ENCODE data around the gene FILIP1L. TPM values are rescaled to one million over a fixed set of nuclear protein-coding genes. Genes with fewer than 3 reads are reported as not detected.

The FILIP1L gene
- total RNA-seq, 1 experiment from 2014 or later, result 0.17 TPM

- Histone ChIP-seq H3K27me3 (ENCODE audit: insufficient read depth, low read length) (no peaks in the 10 kb centered on the region), H3K4me3 (replicated peaks in 1 of 2; ENCODE audit: low read depth in 1 of 2, low read length in 2 of 2) (no peak overlapping the region), H3K27ac (ENCODE audit: low read depth, low read length) (no peak overlapping the region), H3K79me2 (ENCODE audit: insufficient read depth, low read length) (no peaks in the 10 kb centered on the region), H3K9me2 (ENCODE audit: insufficient read depth) (no peaks in the 10 kb centered on the region), H3K4me2 (ENCODE audit: low read length) (no peak overlapping the region), H3K9me3 (ENCODE audit: control insufficient read depth in 1 of 2, insufficient read depth in 1 of 2, low read depth in 1 of 2, low read length in 2 of 2) (no peaks in the 10 kb centered on the region), H4K20me1 (ENCODE audit: insufficient read depth) (no peaks in the 10 kb centered on the region; the same call in 1 of the 2 replicates), H3K9ac (ENCODE audit: low read length) (no peak overlapping the region), H3K4me1 (ENCODE audit: control insufficient read depth in 1 of 2, insufficient read depth in 2 of 2, low read length in 2 of 2) (peaks cover 0 to 3% of the 10 kb centered on the region in 2 experiments; a peak in 1 of 4 replicates), H2AFZ (ENCODE audit: low read depth, low read length, poor library complexity, severe bottlenecking) (no peak overlapping the region), H3K36me3 (ENCODE audit: control insufficient read depth in 1 of 2, insufficient read depth in 2 of 2, low read length in 2 of 2) (no peaks in the 10 kb centered on the region)
- BruUV-seq (replicated peaks), result no TSS peak
- CTCF ChIA-PET, result no interaction called here
- no peak for ATAC-seq
- intact Hi-C loops (cut with micrococcal nuclease), result no loop called here
- TF ChIP-seq ZFX (IDR thresholded peaks at IDR 0.05) (no peak), EZH2phosphoT487 (IDR thresholded peaks at IDR 0.05; ENCODE audit: borderline replicate concordance) (no peak), SRF (IDR thresholded peaks at IDR 0.05; ENCODE audit: low read depth) (no peak), SIN3A (IDR thresholded peaks at IDR 0.05; ENCODE audit: low read depth) (no peak), RAD21 (IDR thresholded peaks at IDR 0.05; ENCODE audit: low read depth) (no peak), REST (IDR thresholded peaks at IDR 0.05; ENCODE audit: low read depth) (no peak), ZNF274 (IDR thresholded peaks at IDR 0.05; ENCODE audit: low read depth, low read length) (no peak), YY1 (IDR thresholded peaks at IDR 0.05; ENCODE audit: extremely low read depth, insufficient replicate concordance, low read depth, low read length) (no peak), CTCF (IDR thresholded peaks at IDR 0.05 in 2 of 3, conservative IDR thresholded peaks at IDR 0.05 in 1 of 3; ENCODE audit: borderline replicate concordance in 1 of 3, insufficient read depth in 1 of 3, low read depth in 2 of 3, low read length in 2 of 3) (no peak), EZH2 (IDR thresholded peaks at IDR 0.05) (no peak), JUND (IDR thresholded peaks at IDR 0.05) (no peak), SP1 (IDR thresholded peaks at IDR 0.05; ENCODE audit: low read depth) (no peak), POLR2AphosphoS5 (IDR thresholded peaks at IDR 0.05; ENCODE audit: low read depth, low read length) (no peak), TCF7L2 (IDR thresholded peaks at IDR 0.05; ENCODE audit: borderline replicate concordance, extremely low read depth, insufficient read depth, insufficient read length) (no peak), CBX3 (IDR thresholded peaks at IDR 0.05; ENCODE audit: low read depth) (no peak), ELF1 (IDR thresholded peaks at IDR 0.05; ENCODE audit: borderline replicate concordance, low read depth) (no peak)
- DNase-seq (ENCODE audit: low read depth, low spot score), result no peak
- RAD21 ChIA-PET (ENCODE audit: low non-redundant PET in 1 of 2, low total read pairs in 2 of 2, uncharacterized antibody in 2 of 2, unreplicated experiment in 2 of 2), result no interaction called here
- POLR2A ChIA-PET, result no interaction called here
These were observed 46.7 kb downstream of the FILIP1L start for GRCh38 chr3:100067589-100067988.

All from HCT116 (cell line).